ENCODE results near the gene PES1.
"Not testable (repeated sequence)": the region's sequence is repeated elsewhere in the genome, so short reads cannot be mapped to it uniquely, and the experiment has no call there.

PES1 gene

GRCh38 chr22:30568137-30568805 lies 23.4 kb downstream of the PES1 start:
- Histone ChIP-seq H3K4me2 (ENCODE audit: low read depth, low read length, poor library complexity, severe bottlenecking) (no peak overlapping the region), H3K9me3 (ENCODE audit: insufficient read depth, low read length) (no peaks in the 10 kb centered on the region), H3K9me2 (replicated peaks; ENCODE audit: insufficient read depth, low read length) (no peaks in the 10 kb centered on the region), H4K20me1 (ENCODE audit: low read depth, low read length) (no peaks in the 10 kb centered on the region), H3K27ac (ENCODE audit: low read depth, low read length) (no peak overlapping the region), H2AFZ (ENCODE audit: low read depth, low read length, severe bottlenecking) (no peak overlapping the region), H3K4me3 (ENCODE audit: insufficient read depth, low read length, poor library complexity, severe bottlenecking) (no peak overlapping the region), H3K79me2 (ENCODE audit: insufficient read depth, low read length) (no peaks in the 10 kb centered on the region), H3K36me3 (ENCODE audit: low read length) (no peaks in the 10 kb centered on the region), H3F3A (ENCODE audit: insufficient read depth) (no peaks in the 10 kb centered on the region), H3K9ac (ENCODE audit: low read length) (no peak overlapping the region), H3K27me3 (ENCODE audit: low read length) (no peaks in the 10 kb centered on the region)
- no peak for TF ChIP-seq CTCF (IDR thresholded peaks at IDR 0.05; ENCODE audit: insufficient read depth, low read length, poor library complexity, severe bottlenecking)
- TF ChIP-seq EZH2phosphoT487 (conservative IDR thresholded peaks at IDR 0.05; ENCODE audit: low read length), result no peak

DNA sequence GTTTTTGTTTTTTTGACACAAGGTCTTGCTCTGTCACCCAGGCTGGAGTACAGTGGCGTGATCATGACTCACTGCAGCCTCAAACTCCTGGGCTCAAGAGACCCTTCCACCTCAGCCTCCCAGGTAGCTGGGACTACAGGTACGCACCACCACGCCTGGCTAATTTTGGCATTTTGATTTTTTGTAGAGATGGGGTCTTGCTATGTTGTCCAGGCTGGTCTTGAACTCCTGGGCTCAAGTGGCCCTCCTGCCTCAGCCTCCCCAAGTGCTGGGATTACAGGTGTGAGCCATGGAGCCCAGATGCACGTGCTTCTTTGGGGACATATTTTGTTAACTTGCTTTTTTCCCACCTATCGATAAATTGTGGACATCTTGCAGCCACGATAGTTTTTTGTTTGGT lies 24.4 kb downstream of the PES1 start:
- H3K79me2 ChIP-seq (ENCODE audit: insufficient read depth, low read length); H4K20me1 ChIP-seq (ENCODE audit: low read depth, low read length); H3K4me2 ChIP-seq (ENCODE audit: low read depth, low read length, poor library complexity, severe bottlenecking); H3K4me3 ChIP-seq (ENCODE audit: insufficient read depth, low read length, poor library complexity, severe bottlenecking); H3K9me3 ChIP-seq (ENCODE audit: insufficient read depth, low read length); H2AFZ ChIP-seq (ENCODE audit: low read depth, low read length, severe bottlenecking); H3K27me3 ChIP-seq (ENCODE audit: low read length); H3F3A ChIP-seq (ENCODE audit: insufficient read depth); H3K9me2 ChIP-seq (replicated peaks; ENCODE audit: insufficient read depth, low read length); H3K9ac ChIP-seq (ENCODE audit: low read length); H3K36me3 ChIP-seq (ENCODE audit: low read length); H3K27ac ChIP-seq (ENCODE audit: low read depth, low read length): not testable (repeated sequence)

DNA sequence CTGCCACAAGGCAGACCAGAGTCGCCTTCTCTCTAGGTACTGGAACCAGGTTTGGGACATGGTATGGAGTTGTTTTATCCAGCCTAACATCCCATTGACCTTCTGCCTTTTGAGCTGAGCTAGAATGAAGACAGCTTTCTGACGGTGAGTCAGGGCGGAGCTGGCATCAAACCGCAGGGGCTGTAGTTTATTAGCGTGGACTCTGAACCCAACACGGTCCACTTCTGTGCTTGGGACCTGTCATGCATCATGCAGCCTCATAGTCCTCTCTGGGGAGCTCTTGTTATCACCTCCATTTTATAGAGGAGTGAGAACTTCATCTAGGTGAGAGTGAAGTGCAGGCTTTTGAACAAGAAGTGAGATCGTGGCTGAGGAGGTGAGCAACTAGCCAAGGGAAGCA lies 25.6 kb downstream of the PES1 start:
- Histone ChIP-seq H3K9ac (ENCODE audit: low read length) (no peak overlapping the region), H3K4me2 (ENCODE audit: low read depth, low read length, poor library complexity, severe bottlenecking) (no peak overlapping the region), H3K4me3 (ENCODE audit: insufficient read depth, low read length, poor library complexity, severe bottlenecking) (no peak overlapping the region), H3K27ac (ENCODE audit: low read depth, low read length) (no peak overlapping the region), H3F3A (ENCODE audit: insufficient read depth) (no peaks in the 10 kb centered on the region), H2AFZ (ENCODE audit: low read depth, low read length, severe bottlenecking) (no peak overlapping the region), H3K27me3 (ENCODE audit: low read length) (no peaks in the 10 kb centered on the region), H3K9me2 (replicated peaks; ENCODE audit: insufficient read depth, low read length) (no peaks in the 10 kb centered on the region), H3K79me2 (ENCODE audit: insufficient read depth, low read length) (no peaks in the 10 kb centered on the region), H3K36me3 (ENCODE audit: low read length) (no peaks in the 10 kb centered on the region), H3K9me3 (ENCODE audit: insufficient read depth, low read length) (no peaks in the 10 kb centered on the region), H4K20me1 (ENCODE audit: low read depth, low read length) (no peaks in the 10 kb centered on the region)
- TF ChIP-seq EZH2phosphoT487 (conservative IDR thresholded peaks at IDR 0.05; ENCODE audit: low read length) (no peak), CTCF (IDR thresholded peaks at IDR 0.05; ENCODE audit: insufficient read depth, low read length, poor library complexity, severe bottlenecking) (no peak)

DNA sequence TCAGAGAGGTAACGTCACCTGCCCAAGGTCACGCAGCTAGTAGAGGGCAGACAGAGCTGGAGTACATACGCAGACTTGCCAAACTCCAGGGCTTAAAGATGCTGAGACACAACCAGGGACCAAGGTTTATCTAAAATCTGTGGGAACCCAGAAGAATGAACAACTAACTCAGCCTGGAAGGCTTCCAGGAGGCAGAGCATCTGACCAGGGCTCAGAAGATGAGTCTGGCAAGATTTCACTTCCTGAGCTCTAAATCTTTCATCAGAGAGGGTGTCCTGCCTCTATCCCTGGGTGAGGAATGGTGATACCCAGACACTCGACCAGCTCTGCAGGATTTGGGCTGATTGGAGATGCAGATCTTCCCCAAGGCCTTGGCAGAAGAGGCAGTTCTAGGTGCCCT lies 26.4 kb downstream of the PES1 start:
- Histone ChIP-seq H2AFZ (ENCODE audit: low read depth, low read length, severe bottlenecking) (no peak overlapping the region), H3F3A (ENCODE audit: insufficient read depth) (no peaks in the 10 kb centered on the region), H3K79me2 (ENCODE audit: insufficient read depth, low read length) (no peaks in the 10 kb centered on the region), H3K27me3 (ENCODE audit: low read length) (no peaks in the 10 kb centered on the region), H3K4me3 (ENCODE audit: insufficient read depth, low read length, poor library complexity, severe bottlenecking) (no peak overlapping the region), H3K9me3 (ENCODE audit: insufficient read depth, low read length) (no peaks in the 10 kb centered on the region), H3K36me3 (ENCODE audit: low read length) (no peaks in the 10 kb centered on the region), H4K20me1 (ENCODE audit: low read depth, low read length) (no peaks in the 10 kb centered on the region), H3K9ac (ENCODE audit: low read length) (no peak overlapping the region), H3K9me2 (replicated peaks; ENCODE audit: insufficient read depth, low read length) (no peaks in the 10 kb centered on the region), H3K4me2 (ENCODE audit: low read depth, low read length, poor library complexity, severe bottlenecking) (no peak overlapping the region), H3K27ac (ENCODE audit: low read depth, low read length) (no peak overlapping the region)
- no peak for TF ChIP-seq EZH2phosphoT487 (conservative IDR thresholded peaks at IDR 0.05; ENCODE audit: low read length)
- no peak for TF ChIP-seq CTCF (IDR thresholded peaks at IDR 0.05; ENCODE audit: insufficient read depth, low read length, poor library complexity, severe bottlenecking)

All from SU-DHL-6 (cell line).